ENCODE results near the gene KIF1A. TPM values are rescaled to one million over a fixed set of nuclear protein-coding genes. Genes with fewer than 3 reads are reported as not detected.

Gene KIF1A
- total RNA-seq, 1 donor: not detected

DNA sequence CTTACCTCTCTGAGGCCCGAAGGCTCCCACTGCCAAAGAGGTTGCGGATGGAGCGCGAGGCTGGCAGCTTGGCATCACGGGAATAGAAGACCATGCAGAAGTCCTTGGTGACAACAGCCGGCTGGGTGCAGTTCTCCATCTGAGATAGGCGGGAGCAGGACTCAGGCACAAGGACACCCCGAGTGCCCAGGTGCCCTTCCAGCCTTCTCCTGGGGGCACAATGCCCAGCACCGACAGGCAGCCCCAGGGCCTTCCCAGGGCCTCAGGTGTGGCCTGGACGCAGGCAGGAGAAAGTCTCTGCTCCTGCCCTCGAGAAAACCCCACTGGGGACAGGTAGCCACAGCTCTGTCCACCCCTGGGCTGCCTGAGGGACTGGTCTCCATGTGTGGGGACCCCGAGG is 94.8 kb downstream of the KIF1A start:
- H3K4me3 ChIP-seq (ENCODE audit: low read depth, low read length): no peak overlapping the region
- DNase-seq (ENCODE audit: low read depth): no peak
- TF ChIP-seq, protein P1, sequence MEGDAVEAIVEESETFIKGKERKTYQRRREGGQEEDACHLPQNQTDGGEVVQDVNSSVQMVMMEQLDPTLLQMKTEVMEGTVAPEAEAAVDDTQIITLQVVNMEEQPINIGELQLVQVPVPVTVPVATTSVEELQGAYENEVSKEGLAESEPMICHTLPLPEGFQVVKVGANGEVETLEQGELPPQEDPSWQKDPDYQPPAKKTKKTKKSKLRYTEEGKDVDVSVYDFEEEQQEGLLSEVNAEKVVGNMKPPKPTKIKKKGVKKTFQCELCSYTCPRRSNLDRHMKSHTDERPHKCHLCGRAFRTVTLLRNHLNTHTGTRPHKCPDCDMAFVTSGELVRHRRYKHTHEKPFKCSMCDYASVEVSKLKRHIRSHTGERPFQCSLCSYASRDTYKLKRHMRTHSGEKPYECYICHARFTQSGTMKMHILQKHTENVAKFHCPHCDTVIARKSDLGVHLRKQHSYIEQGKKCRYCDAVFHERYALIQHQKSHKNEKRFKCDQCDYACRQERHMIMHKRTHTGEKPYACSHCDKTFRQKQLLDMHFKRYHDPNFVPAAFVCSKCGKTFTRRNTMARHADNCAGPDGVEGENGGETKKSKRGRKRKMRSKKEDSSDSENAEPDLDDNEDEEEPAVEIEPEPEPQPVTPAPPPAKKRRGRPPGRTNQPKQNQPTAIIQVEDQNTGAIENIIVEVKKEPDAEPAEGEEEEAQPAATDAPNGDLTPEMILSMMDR (IDR thresholded peaks at IDR 0.05; ENCODE audit: insufficient read depth, low read depth, low read length): no peak

DNA sequence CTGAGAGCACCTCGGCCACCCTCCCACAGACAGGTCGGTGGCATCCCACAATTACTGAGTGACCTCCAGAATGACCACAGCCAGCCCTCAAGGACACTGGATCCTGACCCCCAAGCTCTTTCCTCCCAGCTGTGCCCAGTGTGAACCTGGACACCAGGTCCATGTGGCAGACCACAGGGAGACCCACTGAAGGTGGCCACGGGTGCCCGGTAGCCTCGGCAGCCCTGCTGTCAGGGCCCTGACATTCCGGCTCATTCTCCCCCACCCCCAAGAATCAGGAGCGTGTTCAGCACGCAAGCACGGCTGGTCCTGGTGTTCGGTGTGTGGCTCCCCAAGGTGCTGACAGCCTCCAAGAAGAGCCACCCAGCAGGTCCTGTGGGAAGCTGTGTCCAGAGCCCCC is 95.6 kb downstream of the KIF1A start:
- TF ChIP-seq, protein P1 (IDR thresholded peaks at IDR 0.05; ENCODE audit: insufficient read depth, low read depth, low read length): no peak
- no peak for DNase-seq (ENCODE audit: low read depth)
- no peak overlapping the region for H3K4me3 ChIP-seq (ENCODE audit: low read depth, low read length)

GRCh38 chr2:240723851-240724250 is 96.2 kb downstream of the KIF1A start:
- TF ChIP-seq, protein P1 (IDR thresholded peaks at IDR 0.05; ENCODE audit: insufficient read depth, low read depth, low read length): no peak
- no peak overlapping the region for H3K4me3 ChIP-seq (ENCODE audit: low read depth, low read length)

GRCh38 chr2:240722796-240723735 is 97.0 kb downstream of the KIF1A start:
- DNase-seq (ENCODE audit: low read depth): no peak

More at GRCh38 chr2:240723851-240724250, 96.2 kb downstream of the KIF1A start:
- DNase-seq (ENCODE audit: low read depth): no peak

GRCh38 chr2:240722376-240722775 is 97.6 kb downstream of the KIF1A start:
- no peak for DNase-seq (ENCODE audit: low read depth)
- TF ChIP-seq, protein P1 (IDR thresholded peaks at IDR 0.05; ENCODE audit: insufficient read depth, low read depth, low read length): no peak
- H3K4me3 ChIP-seq (ENCODE audit: low read depth, low read length): no peak overlapping the region

More at GRCh38 chr2:240722796-240723735, 97.0 kb downstream of the KIF1A start:
- H3K4me3 ChIP-seq (ENCODE audit: low read depth, low read length): no peak overlapping the region
- TF ChIP-seq, protein P1 (IDR thresholded peaks at IDR 0.05; ENCODE audit: insufficient read depth, low read depth, low read length): no peak

DNA sequence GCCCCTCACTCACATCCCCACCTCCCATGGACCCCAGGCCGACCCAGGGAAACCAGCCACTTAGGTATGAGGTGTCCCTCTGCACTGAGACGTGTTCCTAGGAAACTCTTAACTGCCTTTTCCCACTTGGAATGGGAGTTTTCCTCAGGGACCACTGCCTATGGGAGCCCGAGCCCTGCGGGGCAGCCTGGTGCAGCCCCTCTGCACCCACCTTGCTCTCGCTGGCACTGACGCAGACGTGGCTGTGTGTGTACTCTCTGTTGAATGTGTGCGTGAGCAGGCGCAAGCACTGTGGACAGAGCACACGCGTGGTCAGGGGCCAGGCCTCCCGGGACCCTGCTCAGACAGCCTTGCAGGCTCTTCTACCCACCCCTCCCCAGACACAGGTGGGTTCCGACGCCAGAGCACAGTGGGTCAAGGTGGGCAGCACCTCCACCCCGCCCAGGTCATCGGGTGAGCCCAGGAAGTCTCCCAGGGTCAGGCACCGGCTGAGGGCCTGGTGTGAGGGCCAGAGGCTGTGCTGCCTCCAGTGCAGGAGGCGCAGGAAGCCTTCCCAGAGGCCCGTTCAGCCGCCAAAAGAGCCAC is 98.3 kb downstream of the KIF1A start:
- no peak for DNase-seq (ENCODE audit: low read depth)
- TF ChIP-seq, protein P1 (IDR thresholded peaks at IDR 0.05; ENCODE audit: insufficient read depth, low read depth, low read length): no peak
- H3K4me3 ChIP-seq (ENCODE audit: low read depth, low read length): no peak overlapping the region
